Sigmoid colon (tissue), 7 donors: ENCODE results near the gene CBARP. TPM values are rescaled to one million over a fixed set of nuclear protein-coding genes. Genes with fewer than 3 reads are reported as not detected.
"Not testable (repeated sequence)": the region's sequence is repeated elsewhere in the genome, so short reads cannot be mapped to it uniquely, and the experiment has no call there.

Source experiments
- DNase-seq: peaks from one replicate; pipeline ENCODE4 v3.0.0-alpha.2; 2019
- H3K27ac ChIP-seq, 4 donors: fragments of 200-600 bp; sonication (generic); one replicate each; pipeline ENCODE4 v1.5.1; 2016 to 2019; ENCODE audit warnings: mild to moderate bottlenecking in 1 of 4
- H3K27me3 ChIP-seq, 3 donors: fragments of 200-600 bp; sonication (generic); one replicate each; pipeline ENCODE4 v1.5.1; 2019; ENCODE audit warnings: mild to moderate bottlenecking in 1 of 3
- H3K36me3 ChIP-seq, 4 donors: fragments of 200-600 bp; sonication (generic); one replicate each; pipeline ENCODE4 v1.5.1; 2016 to 2019
- H3K4me1 ChIP-seq, 4 donors: fragments of 200-600 bp; sonication (generic); one replicate each; pipeline ENCODE4 v1.5.1; 2017 to 2019
- H3K4me3 ChIP-seq, 4 donors: fragments of 200-600 bp; sonication (generic); one replicate each; pipeline ENCODE4 v1.5.1; 2017 to 2019; ENCODE audit warnings: mild to moderate bottlenecking in 2 of 4, moderate library complexity in 1 of 4
- H3K9me3 ChIP-seq, 4 donors: fragments of 200-600 bp in 3 of 4; sonication (generic) in 3 of 4; one replicate each; pipeline versions ENCODE4 v1.5.1 to v1.6.1; 2013 to 2019
- EP300 ChIP-seq, 4 donors: sonication (generic); formaldehyde crosslinking; IDR thresholded peaks; one replicate each; pipeline ENCODE4 v1.6.1; 2017; ENCODE audit warnings: antibody characterized with exemption in 4 of 4
- POLR2A ChIP-seq, 2 donors: fragments of 450-650 bp; IDR thresholded peaks; one replicate each; pipeline ENCODE4 v1.6.1; 2016; ENCODE audit warnings: antibody characterized with exemption in 2 of 2, mild to moderate bottlenecking in 2 of 2, moderate library complexity in 2 of 2
- POLR2AphosphoS5 ChIP-seq, 4 donors: sonication (generic); formaldehyde crosslinking; IDR thresholded peaks; one replicate each; pipeline ENCODE4 v1.6.1; 2017; ENCODE audit warnings: antibody characterized with exemption in 4 of 4
- WGBS, 2 donors: extraction: QIAGEN DNeasy Blood & Tissue Kit; methylation state at CpG; one replicate each; pipeline ENCODE4 v1.1.7; 2013; 5-methylcytosine and 5-hydroxymethylcytosine counted together
- intact Hi-C: fragments of 100-400 bp; cut with DNase I; formaldehyde crosslinking; loops from one replicate; pipeline ENCODE4 v1.15.1; 2023
- polyA plus RNA-seq, 3 donors: library from polyadenylated mRNA; stranded (reverse); fragments of 200-250 nt; gene quantifications; one replicate each; pipeline ENCODE4 v1.2.3, GENCODE V29; 2013
- total RNA-seq, 4 donors: library from RNA; depleted of rRNA; stranded (reverse); fragments of >200 nt; gene quantifications; one replicate each; pipeline ENCODE4 v1.1.0, GENCODE V29; 2016
- TF ChIP-seq, protein P1 (sequence below), 4 experiments: fragments of 450-650 bp in 3 of 4; fragments of 200-600 bp in 1 of 4; IDR thresholded peaks; one replicate each; pipeline ENCODE4 v1.5.1; 2016 to 2019; ENCODE audit warnings: antibody characterized with exemption in 4 of 4, mild to moderate bottlenecking in 3 of 4, moderate library complexity in 2 of 4
- donor health status: healthy with polysubstance abuse.
- donor health status: Bipolar disorder and iron deficiency.
- donor health status: healthy.

The CBARP gene
- total and polyA plus RNA-seq, 7 donors, result 0.36 to 0.82 (median 0.59) TPM; not detected in 3

DNA sequence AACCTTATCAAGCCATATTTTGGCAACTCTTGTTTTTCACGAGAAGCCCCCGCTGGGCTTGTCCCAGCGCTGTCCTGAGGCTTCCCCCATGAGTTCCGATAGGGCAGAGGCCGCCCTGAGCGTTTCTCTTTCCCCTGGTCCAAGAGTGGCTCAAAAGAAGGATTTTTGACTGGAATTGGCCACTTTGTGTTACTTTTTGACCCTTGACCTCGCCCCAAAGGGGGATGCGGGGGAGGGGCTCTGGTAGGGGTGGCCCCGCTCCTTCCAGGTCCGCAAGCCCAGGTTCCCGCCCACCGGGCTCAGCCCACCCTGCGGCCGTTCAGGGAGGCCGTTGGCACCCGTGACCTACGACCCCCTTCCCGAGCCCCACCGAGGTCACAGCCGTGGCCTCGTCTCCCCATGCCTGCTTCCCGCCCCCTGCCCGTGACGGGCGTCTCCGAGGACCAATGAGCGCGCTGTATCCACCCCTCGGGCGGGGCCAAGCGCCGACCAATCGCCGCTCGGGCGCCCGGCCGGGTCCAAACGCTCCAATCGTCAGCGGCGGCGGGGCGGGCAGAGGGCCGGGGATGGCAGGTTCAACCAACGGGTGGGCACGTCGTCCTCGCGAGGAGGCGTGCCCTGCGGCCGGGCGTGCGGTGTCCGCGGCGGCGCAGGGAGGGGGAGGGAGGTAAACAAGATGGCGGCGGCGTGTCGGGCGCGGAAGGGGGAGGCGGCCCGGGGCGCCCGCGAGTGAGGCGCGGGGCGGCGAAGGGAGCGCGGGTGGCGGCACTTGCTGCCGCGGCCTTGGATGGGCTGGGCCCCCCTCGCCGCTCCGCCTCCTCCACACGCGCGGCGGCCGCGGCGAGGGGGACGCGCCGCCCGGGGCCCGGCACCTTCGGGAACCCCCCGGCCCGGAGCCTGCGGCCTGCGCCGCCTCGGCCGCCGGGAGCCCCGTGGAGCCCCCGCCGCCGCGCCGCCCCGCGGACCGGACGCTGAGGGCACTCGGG lies 32.4 kb downstream of the CBARP start, which contains the start of gene STK11:
Gene STK11, plus strand, starts transcription at position 665 of the 986 bp plus-strand sequence. CDS start 1,136 bp downstream, outside the sequence.
- peaks cover 0 to 46% (median 36%) of the 10 kb centered on the region in 4 donors for H3K4me1 ChIP-seq
- H3K4me3 ChIP-seq, result peak within 1 kb of the TSS; percentile 47 to 74 (median 70)
- 4% methylated on average over 114 of the region's 114 CpGs for WGBS, 2 donors
- peak; percentile 99 for DNase-seq
- peak within 1 kb of the TSS; percentile 82 to 88 (median 86) for H3K27ac ChIP-seq
- intact Hi-C loops, result no loop called here
- H3K9me3 ChIP-seq, result no peaks in the 10 kb centered on the region
- no peak for TF ChIP-seq EP300 (IDR thresholded peaks at IDR 0.05)
- TF ChIP-seq, protein P1, sequence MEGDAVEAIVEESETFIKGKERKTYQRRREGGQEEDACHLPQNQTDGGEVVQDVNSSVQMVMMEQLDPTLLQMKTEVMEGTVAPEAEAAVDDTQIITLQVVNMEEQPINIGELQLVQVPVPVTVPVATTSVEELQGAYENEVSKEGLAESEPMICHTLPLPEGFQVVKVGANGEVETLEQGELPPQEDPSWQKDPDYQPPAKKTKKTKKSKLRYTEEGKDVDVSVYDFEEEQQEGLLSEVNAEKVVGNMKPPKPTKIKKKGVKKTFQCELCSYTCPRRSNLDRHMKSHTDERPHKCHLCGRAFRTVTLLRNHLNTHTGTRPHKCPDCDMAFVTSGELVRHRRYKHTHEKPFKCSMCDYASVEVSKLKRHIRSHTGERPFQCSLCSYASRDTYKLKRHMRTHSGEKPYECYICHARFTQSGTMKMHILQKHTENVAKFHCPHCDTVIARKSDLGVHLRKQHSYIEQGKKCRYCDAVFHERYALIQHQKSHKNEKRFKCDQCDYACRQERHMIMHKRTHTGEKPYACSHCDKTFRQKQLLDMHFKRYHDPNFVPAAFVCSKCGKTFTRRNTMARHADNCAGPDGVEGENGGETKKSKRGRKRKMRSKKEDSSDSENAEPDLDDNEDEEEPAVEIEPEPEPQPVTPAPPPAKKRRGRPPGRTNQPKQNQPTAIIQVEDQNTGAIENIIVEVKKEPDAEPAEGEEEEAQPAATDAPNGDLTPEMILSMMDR (IDR thresholded peaks at IDR 0.05), result no peak
- TF ChIP-seq POLR2A (IDR thresholded peaks at IDR 0.05), result peak in 1 of 2 donors; percentile 39
- TF ChIP-seq POLR2AphosphoS5 (IDR thresholded peaks at IDR 0.05), result peak; percentile 82 to 91 (median 88)
- no peaks in the 10 kb centered on the region for H3K27me3 ChIP-seq
- H3K36me3 ChIP-seq, result no peaks in the 10 kb centered on the region

DNA sequence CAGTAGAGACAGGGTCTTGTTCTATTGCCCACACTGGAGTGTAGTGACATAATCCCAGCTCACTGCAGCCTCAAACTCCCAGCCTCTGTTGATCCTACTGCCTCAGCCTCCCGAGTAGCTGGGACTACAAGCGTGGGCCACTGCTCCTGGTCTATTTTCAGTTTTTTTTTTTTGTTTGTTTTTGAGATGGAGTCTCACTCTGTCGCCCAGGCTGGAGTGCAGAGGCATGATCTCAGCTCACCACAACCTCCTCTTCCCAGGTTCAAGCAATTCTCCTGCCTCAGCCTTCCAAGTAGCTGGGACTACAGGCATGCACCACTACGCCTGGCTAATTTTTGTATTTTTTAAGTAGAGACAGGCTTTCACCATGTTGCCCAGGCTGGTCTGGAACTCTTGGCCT lies 37.2 kb downstream of the CBARP start:
- H3K9me3 ChIP-seq, H3K4me1 ChIP-seq, H3K27ac ChIP-seq, H3K4me3 ChIP-seq, H3K27me3 ChIP-seq, DNase-seq, intact Hi-C loops, H3K36me3 ChIP-seq: not testable (repeated sequence)
- 88 to 89% methylated on average over 4 of the region's 4 CpGs for WGBS, 2 donors

DNA sequence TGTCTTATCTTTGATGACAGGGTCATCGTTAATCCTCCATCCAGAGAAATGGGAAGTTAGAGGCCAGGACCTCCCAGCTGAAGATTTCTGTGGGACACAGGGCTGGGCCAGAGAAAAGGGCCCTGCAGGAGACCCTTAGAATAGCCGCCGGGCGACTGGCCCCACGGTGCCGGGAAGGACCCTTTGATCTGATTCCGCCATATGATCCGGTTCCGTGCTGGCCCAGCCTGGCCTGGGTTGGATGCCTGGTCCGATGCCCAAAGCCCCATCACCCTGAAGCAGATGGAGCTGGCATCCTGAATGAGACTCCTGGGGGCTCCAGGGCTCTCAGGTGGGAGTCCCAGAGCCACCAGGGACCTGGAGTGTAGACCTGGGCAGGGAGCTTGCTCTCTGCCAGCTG lies 38.3 kb downstream of the CBARP start:
- 92 to 94% methylated on average over 10 of the region's 10 CpGs for WGBS, 2 donors
- Histone ChIP-seq H3K36me3 (no peaks in the 10 kb centered on the region), H3K27me3 (no peaks in the 10 kb centered on the region), H3K4me1 (no peaks in the 10 kb centered on the region), H3K9me3 (no peaks in the 10 kb centered on the region), H3K4me3 (no peak overlapping the region), H3K27ac (no peak overlapping the region)
- intact Hi-C loops, result no loop called here
- DNase-seq, result no peak
- TF ChIP-seq EP300 (IDR thresholded peaks at IDR 0.05), result no peak
- TF ChIP-seq, protein P1 (IDR thresholded peaks at IDR 0.05), result no peak

DNA sequence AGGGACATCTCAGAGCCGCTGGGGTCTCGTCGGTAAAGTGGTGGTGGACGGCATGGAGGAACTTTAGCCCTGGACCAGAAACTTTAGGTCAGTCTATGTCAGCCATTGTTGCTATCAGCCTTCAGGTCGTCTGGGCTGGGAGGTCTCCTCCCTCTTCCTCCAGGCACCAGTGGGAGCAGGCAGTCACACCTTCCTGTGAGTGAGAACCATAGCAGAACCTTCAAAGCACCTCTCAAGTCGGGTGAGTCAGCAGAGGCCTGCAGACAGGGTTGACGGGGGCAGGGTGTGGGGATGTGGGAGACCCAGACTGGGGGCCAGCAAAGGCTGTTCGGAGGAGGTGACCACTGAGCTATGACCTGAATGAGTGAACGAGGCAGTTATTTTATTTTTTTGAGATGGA lies 48.4 kb downstream of the CBARP start:
- 71 to 78% methylated on average over 9 of the region's 9 CpGs for WGBS, 2 donors
- no peak overlapping the region for H3K27ac ChIP-seq

More for the DNA sequence above, 48.4 kb downstream of the CBARP start:
- Histone ChIP-seq H3K4me3 (no peak overlapping the region), H3K4me1 (no peaks in the 10 kb centered on the region), H3K9me3 (no peaks in the 10 kb centered on the region), H3K36me3 (no peaks in the 10 kb centered on the region), H3K27me3 (no peaks in the 10 kb centered on the region)
- TF ChIP-seq POLR2AphosphoS5 (IDR thresholded peaks at IDR 0.05) (no peak), POLR2A (IDR thresholded peaks at IDR 0.05) (no peak), EP300 (IDR thresholded peaks at IDR 0.05) (no peak)
- TF ChIP-seq, protein P1 (IDR thresholded peaks at IDR 0.05), result no peak
- DNase-seq, result no peak
- intact Hi-C loops, result no loop called here
